Right atrium auricular region (tissue), 2 donors: ENCODE results near the gene EHD4. TPM values are rescaled to one million over a fixed set of nuclear protein-coding genes. Genes with fewer than 3 reads are reported as not detected.

Experiments
- DNase-seq: peaks from one replicate; pipeline ENCODE4 v3.0.0-alpha.2; 2019; ENCODE audit warnings: low spot score
- H3K27ac ChIP-seq, 2 donors: fragments of 200-600 bp; sonication (generic); 1 replicate in 1 of 2; 2 replicates in 1 of 2; pipeline ENCODE4 v1.5.1; 2016 to 2019
- H3K27me3 ChIP-seq, 2 donors: fragments of 200-600 bp; sonication (generic); one replicate each; pipeline versions ENCODE4 v1.5.1 to v1.6.0; 2017 to 2019
- H3K36me3 ChIP-seq: fragments of 200-600 bp; sonication (generic); one replicate; pipeline ENCODE4 v1.5.1; 2016
- H3K4me1 ChIP-seq, 2 donors: fragments of 200-600 bp; sonication (generic); one replicate each; pipeline versions ENCODE4 v1.5.1 to v1.6.0; 2017 to 2019
- H3K4me3 ChIP-seq, 2 donors: fragments of 200-600 bp; sonication (generic); 1 replicate in 1 of 2; 2 replicates in 1 of 2; pipeline ENCODE4 v1.5.1; 2017 to 2019; ENCODE audit warnings: mild to moderate bottlenecking in 1 of 2, moderate library complexity in 1 of 2
- H3K9me3 ChIP-seq, 2 donors: fragments of 200-600 bp; sonication (generic); one replicate each; pipeline ENCODE4 v1.5.1; 2019
- CTCF ChIP-seq, 2 donors: fragments of 200-600 bp; sonication (generic); IDR thresholded peaks; one replicate each; pipeline ENCODE4 v1.5.1; 2019; ENCODE audit warnings: antibody characterized with exemption in 2 of 2
- total RNA-seq, 2 donors: library from RNA; depleted of rRNA; stranded (reverse); fragments of >200 nt; gene quantifications; one replicate each; pipeline ENCODE4 v1.1.0, GENCODE V29; 2016

Gene EHD4
- total RNA-seq, 2 donors from 2014 or later: 22.2 to 26.3 TPM

GRCh38 chr15:41896566-41896965 lies 75.8 kb downstream of the EHD4 start:
- Histone ChIP-seq H3K36me3 (peaks cover 14% of the 10 kb centered on the region), H3K27me3 (no peaks in the 10 kb centered on the region), H3K4me3 (no peak overlapping the region), H3K4me1 (peaks cover 0 to 43% of the 10 kb centered on the region in 2 donors), H3K9me3 (no peaks in the 10 kb centered on the region), H3K27ac (no peak overlapping the region)
- DNase-seq: no peak
- TF ChIP-seq CTCF (IDR thresholded peaks at IDR 0.05): no peak

GRCh38 chr15:41895957-41896356 lies 76.4 kb downstream of the EHD4 start:
- H3K36me3 ChIP-seq: peaks cover 12% of the 10 kb centered on the region
- H3K27ac ChIP-seq: peak overlapping the region in 1 of 2 donors; percentile 87
- DNase-seq: no peak
- no peak overlapping the region for H3K4me3 ChIP-seq
- no peaks in the 10 kb centered on the region for H3K27me3 ChIP-seq
- H3K4me1 ChIP-seq: peaks cover 0 to 45% of the 10 kb centered on the region in 2 donors
- no peak for TF ChIP-seq CTCF (IDR thresholded peaks at IDR 0.05)
- no peaks in the 10 kb centered on the region for H3K9me3 ChIP-seq

- no peak for TF ChIP-seq CTCF (IDR thresholded peaks at IDR 0.05)
- no peaks in the 10 kb centered on the region for H3K9me3 ChIP-seq
- peak overlapping the region; percentile 82 to 87 for H3K27ac ChIP-seq
- no peak overlapping the region for H3K4me3 ChIP-seq
- H3K27me3 ChIP-seq: no peaks in the 10 kb centered on the region
- no peak for DNase-seq
- peaks cover 8% of the 10 kb centered on the region for H3K36me3 ChIP-seq
- peaks cover 0 to 41% of the 10 kb centered on the region in 2 donors for H3K4me1 ChIP-seq
Measured at GRCh38 chr15:41895491-41895890, 76.9 kb downstream of the EHD4 start.

- Histone ChIP-seq H3K4me1 (peaks cover 0 to 36% of the 10 kb centered on the region in 2 donors), H3K9me3 (no peaks in the 10 kb centered on the region), H3K27me3 (no peaks in the 10 kb centered on the region), H3K27ac (peak overlapping the region; percentile 82 to 87), H3K4me3 (peak overlapping the region; percentile 6 to 37), H3K36me3 (peaks cover 2% of the 10 kb centered on the region)
- peak in 1 of 2 donors; percentile 47 for TF ChIP-seq CTCF (IDR thresholded peaks at IDR 0.05)
- DNase-seq: peak; percentile 84
Measured at GRCh38 chr15:41894791-41895463, 77.4 kb downstream of the EHD4 start.

- no peak for DNase-seq
- Histone ChIP-seq H3K27ac (peak overlapping the region; percentile 82 to 87), H3K36me3 (no peaks in the 10 kb centered on the region), H3K27me3 (no peaks in the 10 kb centered on the region), H3K9me3 (no peaks in the 10 kb centered on the region), H3K4me1 (peaks cover 0 to 36% of the 10 kb centered on the region in 2 donors), H3K4me3 (peak overlapping the region; percentile 6 to 37)
- no peak for TF ChIP-seq CTCF (IDR thresholded peaks at IDR 0.05)
Measured at GRCh38 chr15:41894251-41894790, 78.0 kb downstream of the EHD4 start.
